ENCODE measurements around the gene TUT1.
A peak's percentile ranks its signal among the peaks of the same experiment; 100 is the strongest.
"Not testable (repeated sequence)": the region's sequence is repeated elsewhere in the genome, so short reads cannot be mapped to it uniquely, and the experiment has no call there.

Gene TUT1

GRCh38 chr11:62577046-62577714 lies 14.1 kb downstream of the TUT1 start:
- no peak for DNase-seq

- DNase-seq, result no peak
Measured at GRCh38 chr11:62575837-62576236, 15.5 kb downstream of the TUT1 start.

GRCh38 chr11:62575156-62575555 lies 16.2 kb downstream of the TUT1 start:
- DNase-seq, result no peak

GRCh38 chr11:62574363-62575071 lies 16.8 kb downstream of the TUT1 start:
- DNase-seq, result no peak

- peak; percentile 96 to 98 for DNase-seq
Measured at GRCh38 chr11:62573592-62574362, 17.5 kb downstream of the TUT1 start, which contains the start of gene EEF1G. EEF1G (minus strand) TSS chr11:62573891; CDS start chr11:62573842, 49 bp downstream.

DNA sequence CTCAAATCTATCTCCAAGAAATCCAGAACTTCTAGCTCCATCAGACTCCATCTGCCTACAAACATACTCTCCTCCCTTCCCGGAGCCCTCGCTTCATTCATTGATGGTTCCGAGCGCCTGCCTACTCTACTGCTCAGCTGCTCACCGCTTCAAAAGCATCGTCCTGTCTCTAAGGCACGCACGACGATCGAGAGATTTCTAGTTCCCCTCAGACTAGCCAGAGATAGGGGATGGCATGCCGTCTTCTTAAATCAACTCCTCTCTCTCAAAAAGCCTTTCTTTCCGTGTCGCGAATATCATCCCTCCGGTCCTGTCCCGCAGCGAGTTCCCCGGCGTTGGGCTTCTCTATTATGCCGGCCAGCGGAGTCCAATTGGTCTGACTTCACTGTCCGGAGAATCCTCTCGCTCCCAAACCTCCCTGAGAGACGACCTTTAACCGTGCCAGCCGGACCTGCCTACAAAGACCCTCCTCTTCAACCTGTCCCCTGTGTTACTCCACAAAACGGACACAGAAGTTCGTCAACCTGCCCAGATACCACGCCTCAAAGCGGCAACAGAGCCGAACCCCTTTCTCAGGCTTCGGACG lies 18.2 kb downstream of the TUT1 start:
- peak in 1 of 2 experiments; percentile 28 for DNase-seq

- no peak for DNase-seq
Measured at GRCh38 chr11:62572431-62572830, 18.9 kb downstream of the TUT1 start.

DNA sequence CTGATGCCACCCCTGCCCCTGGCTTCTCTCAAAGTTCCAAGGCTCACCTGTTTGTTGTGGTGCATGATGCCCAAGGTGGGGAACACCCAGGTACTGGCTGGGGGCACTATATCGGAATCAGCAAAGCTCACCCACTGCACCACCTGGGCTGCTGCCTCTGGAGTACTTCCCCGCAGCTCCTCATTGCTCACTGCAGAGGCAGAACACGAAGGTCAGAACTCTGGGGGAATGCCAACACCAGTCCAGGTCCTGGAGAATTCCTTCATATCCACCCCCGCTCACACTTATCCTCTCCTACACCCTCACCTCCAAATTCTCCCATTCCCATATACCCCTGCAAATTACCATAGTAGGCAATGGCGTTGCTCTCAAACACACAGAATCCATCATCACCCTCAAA lies 19.8 kb downstream of the TUT1 start:
- not testable (repeated sequence) for DNase-seq

DNA sequence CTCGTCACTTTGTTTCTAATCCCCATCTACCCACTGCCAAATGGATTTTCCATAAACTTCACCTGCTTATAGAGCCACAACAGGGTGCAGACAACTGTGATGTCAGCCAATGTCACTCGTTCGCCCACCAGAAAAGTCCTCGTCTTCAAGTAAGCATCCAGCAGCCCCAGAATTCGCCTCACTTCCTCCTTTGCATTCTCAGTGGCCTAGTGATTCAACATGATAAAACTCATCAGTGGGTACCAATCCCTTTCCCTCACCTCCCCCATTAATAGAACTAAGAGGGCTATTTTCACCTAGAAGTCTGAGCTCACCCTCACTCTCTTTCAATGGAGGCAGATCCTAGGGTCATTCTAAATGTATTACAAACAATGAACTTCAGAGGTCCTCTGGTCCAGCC lies 20.4 kb downstream of the TUT1 start:
- not testable (repeated sequence) for DNase-seq

DNA sequence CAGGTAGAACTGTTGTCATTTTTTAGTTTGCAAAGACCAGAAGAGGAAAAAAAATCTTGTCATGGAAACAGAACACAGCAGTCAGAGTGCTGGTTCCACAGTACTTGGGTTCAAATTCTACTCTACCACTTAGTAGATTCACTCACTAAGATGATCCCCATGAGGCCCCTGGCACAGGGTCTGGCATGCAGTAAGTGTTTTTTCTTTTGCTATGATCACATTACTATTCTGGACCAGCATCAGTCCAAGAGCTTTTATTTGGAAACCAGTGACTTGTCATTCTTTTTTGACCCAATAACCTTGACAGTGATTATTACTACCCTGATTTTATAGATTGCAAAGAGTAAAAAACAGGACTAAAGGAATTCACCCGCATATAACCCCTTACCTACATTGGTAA lies 21.7 kb downstream of the TUT1 start:
- no peak for DNase-seq

DNA sequence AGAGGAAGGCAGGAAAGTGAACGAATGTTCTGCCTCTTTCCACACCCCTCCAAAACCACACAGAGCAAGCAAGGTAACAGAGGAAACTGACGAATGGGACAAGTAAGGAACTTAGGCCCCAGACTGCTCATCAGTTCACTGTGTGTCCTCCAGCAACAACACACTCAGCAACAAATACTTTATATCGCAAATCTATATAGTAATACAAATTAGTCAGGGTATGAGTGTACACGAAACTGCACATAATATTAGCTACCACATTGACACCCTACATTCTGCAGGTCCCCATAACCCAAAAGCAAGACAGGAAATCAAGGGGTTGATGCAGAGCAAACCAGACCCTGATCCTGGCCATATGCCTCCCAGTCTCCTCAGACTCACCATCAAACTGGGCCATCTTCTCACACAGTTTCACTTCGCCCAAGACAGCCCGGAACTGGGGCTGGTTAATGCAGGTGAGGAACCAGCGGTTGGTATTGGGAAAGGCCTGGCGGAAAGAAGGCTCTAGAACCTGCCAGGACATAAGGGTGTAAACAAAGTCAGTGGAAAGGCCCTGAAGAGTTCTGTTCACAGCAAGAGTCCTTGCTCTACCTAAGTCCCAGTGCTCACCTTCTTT lies 24.2 kb downstream of the TUT1 start:
- DNase-seq, result no peak

DNA sequence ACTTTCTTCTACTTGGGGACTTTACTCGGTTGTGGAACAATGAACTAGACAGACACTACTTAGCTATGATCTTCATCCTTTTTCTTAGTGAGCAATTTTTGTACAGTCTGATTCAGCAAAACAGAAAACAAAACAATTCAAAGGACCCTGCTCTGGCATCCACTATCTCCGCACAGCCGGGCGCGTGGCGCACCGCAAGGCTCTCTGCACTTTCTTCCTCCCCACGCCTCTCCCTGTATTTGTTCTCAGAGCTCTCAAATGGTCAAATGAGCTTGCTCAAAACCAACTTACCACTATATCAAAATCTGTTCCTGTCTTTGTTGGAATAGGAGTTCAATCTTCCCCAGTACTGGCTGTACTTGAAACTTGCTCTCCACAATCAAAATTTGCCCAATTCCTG lies 25.1 kb downstream of the TUT1 start:
- DNase-seq, result no peak

- no peak for DNase-seq
Measured at GRCh38 chr11:62565100-62565802, 26.1 kb downstream of the TUT1 start.

GRCh38 chr11:62561677-62562230 lies 29.6 kb downstream of the TUT1 start:
- not testable (repeated sequence) for DNase-seq

GRCh38 chr11:62560566-62561103 lies 30.7 kb downstream of the TUT1 start:
- peak; percentile 77 to 85 for DNase-seq

GRCh38 chr11:62559626-62560025 lies 31.7 kb downstream of the TUT1 start:
- DNase-seq, result not testable (repeated sequence)

DNA sequence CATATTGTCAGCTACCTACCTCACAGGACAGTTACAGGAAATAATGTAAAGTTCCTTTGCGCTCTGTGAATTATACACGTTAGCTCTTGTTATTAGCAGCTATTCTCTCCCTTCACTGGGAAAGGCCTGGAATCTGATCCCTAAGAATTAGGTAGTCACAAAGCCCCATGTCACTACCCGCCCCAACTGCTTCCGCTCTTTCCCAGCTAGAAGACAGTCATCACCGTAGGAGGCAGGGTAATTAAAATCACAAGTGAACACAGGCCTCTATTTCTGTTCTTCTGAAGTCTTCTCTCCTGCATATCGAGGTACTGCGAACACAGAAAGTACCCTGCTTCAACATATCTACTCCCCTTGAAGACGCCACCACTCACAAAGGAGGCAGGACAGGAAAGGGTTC lies 32.1 kb downstream of the TUT1 start:
- no peak for DNase-seq

DNA sequence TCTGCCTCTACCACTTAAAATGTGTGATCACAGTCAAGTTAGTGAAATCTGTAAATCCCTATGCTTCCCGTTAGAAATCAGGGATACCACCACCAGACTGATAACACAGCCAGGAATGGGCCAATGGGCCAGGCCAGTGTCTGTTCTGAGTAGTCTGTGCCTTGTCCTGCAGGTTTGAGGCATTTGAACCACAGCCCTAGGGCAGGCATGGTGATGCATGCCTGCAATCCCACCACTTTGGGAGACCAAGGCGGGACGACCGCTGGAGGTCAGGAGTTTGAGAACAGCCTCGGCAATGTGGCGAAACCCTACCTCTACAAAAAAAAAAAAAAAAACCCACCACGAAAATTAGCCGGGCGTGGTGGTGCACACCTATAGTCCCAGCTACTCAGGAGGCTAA lies 32.7 kb downstream of the TUT1 start:
- no peak for DNase-seq

GRCh38 chr11:62556875-62557631 lies 34.3 kb downstream of the TUT1 start:
- DNase-seq, result peak; percentile 63 to 79

DNA sequence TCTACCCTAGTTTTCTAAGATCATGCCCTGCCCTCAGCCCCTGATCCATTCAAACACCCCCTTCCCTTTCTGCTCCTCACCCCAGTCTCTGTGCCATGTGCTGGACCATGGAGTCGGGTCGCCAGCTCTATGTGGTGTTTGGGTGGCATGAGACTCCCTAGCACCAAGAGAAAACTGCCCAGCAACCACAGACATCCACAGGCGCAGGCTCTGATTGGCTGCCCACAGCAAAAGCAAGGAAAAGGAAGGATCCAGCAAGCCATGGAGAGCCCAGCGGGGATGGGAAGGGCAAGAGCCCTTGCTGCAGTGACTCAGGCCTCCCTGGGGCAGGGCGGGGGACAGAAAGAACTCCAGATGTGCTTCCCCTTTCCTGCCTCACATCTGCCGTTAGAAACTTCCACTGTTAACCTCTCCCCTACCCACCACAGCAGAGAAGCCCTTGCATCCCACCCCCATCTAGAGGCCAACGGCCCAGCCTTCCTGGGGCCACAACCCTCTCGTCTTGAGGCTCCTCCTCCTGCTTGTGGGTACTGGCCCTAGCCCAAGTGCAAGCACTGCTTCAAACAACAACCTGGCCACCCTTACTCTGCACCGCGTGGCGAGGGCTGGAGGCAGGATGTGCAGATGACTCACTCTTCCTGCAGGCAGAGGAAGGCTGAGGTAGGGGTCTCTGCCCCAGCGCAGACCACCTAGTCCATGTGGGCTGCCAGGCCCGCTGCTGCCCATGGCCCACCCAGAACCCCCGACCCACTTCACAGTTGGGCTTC lies 35.0 kb downstream of the TUT1 start:
- peak; percentile 84 to 88 for DNase-seq

All from activated CD4-positive, alpha-beta T cell treated with anti-CD3 and anti-CD28 coated beads, Interleukin-2, amount 50 U/mL, for 48 hours (primary cell).